IPS-NIHi11 (cell line): ENCODE results near the gene ZGPAT.

Experiments
- DNase-seq: peaks from one replicate; pipeline ENCODE4 v3.0.0; 2012; ENCODE audit warnings: mixed read lengths, low spot score

Gene ZGPAT

DNA sequence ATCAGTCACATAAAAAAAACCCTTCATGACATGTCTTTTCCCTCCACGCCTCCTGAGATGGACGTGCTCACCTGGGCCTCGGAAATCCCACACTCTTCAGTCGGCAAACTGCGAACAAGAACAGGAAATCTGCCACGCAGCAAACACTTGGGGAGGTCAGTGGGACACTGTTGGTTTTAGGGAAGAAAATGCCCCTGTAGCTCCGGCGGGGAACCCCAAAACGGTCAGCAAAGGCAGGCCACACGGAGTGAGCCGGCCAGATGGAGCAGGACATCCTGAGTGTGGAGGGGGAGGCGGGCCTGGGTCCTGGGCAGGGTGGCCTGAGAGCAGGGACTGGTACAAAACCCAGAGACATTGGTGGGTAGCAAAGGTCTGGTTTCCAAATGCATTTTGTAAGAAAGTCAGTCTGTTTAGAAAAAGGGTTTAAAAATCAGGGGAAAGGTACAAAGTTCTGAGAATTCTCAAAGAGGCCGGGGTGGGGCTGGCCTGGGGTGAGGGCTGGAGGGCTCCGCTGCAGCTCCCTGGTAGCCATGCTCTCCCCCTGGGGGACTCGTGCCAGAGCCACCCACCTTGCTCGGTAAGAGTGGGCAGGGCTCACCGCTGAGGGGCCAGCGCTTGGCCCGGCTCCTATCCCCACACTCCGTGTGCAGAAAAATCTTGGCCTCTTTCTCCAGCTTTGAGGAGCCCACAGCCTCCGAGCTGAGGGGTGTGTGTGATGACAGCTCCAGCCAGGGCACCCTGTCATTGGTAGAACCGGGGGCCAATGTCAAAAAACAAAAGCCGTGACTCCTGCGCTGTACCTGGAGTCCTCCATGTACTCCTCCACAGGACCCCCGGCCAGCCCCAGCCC lies 37.0 kb downstream of the ZGPAT start:
- no peak for DNase-seq

DNA sequence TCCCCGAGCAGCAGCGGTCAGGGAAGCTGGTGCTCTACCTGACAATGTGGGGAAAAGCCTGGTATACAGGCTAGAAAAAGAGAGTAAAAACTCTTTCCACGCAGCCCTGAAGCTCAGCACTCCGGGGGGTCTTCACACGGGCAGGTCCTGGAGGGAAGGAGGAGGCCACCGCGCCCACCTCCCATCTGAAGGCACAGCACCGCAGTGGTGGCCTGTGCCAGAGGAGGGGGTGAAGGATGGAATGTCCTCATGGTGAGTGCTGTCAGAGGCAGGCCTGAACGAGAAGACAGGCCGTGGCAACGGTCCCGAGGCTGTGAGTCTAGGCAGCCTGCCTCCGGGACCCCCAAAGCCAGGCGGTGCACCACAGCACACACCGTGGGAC lies 37.6 kb downstream of the ZGPAT start:
- no peak for DNase-seq

DNA sequence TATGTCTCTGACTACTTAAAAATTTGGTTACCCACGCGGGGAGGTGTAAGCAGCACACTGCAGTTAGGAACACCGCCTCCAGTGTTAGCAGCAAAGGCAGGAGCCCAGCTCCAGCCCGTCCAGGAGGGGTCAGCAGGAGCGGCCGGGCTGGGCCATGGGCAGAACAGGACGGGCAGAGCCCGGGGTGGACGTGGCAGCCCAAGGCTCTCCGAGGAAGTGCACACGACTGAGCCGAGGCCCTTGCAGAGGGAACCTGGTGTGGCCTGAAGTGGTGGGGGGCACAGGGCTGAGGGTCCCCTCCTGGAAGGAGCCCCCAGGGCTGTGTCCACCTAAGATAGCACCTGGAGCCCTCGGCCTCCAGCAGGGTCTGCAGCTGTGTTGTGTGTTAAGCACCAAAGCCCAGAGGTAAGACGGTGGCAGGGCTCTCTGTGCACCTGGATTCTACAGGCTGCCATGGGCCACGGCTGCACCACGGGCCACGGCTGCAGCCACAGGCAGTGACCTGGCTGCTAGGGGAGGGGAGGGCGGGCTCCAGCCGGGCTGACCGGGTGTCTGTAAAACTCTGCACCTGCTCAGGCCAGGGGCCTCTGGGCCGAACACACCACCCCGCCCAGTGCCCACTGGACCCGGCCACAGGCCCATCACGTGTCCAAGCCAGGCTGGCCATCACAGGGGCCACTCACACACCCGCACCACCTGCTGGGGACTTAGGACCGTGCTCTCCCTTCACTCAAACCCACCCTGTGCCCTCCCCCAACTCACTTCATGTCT lies 38.3 kb downstream of the ZGPAT start:
- DNase-seq, result no peak

DNA sequence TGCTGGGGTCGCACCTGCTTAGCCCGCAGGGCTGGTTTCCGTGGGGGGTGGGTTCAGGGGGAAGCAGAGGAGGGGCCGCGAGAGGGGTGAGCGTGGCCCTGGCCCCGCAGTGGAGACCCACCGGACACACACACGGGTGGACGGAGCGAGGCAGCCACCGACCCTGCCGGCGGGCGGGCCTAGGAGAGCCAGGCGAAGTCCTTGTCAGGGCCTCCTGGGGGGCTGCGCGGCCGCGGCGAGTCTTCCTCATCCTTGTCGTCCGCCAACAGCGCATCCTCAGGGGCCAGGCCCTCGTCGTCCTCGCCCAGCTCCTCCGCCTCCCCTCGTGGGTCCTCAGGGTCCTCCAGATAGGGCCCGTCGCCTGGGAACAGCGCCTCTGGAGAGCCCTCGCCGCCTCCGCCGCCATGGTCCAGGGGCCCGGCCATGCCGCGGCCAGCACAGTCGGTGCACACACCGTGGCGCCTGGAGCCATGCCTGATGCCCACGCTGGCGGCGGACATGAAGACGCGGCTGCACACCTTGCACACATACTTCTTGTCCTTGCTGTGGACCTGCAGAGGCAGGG lies 39.0 kb downstream of the ZGPAT start:
- DNase-seq, result no peak

DNA sequence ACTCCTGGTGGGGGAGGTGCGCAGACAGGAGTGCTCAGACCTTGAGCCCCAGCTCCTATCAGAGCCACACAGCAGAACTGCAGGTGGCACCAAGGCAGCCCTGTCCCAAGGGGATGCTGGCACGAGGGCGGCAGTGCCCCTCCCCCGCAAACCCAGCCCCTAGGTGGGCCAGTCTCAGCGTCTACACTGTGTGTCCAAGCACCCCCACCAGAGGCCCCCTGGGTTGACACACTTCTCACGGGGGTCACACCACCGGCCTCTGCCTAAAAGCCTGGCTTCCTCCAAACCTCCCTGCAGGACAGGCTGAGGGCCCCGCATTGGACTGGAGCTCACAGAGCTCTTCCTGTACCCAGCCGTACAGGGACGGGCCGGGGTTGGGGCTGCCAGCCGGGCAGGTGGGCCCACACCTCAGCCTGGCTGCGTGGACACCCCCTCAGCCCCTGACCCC lies 39.8 kb downstream of the ZGPAT start:
- no peak for DNase-seq

DNA sequence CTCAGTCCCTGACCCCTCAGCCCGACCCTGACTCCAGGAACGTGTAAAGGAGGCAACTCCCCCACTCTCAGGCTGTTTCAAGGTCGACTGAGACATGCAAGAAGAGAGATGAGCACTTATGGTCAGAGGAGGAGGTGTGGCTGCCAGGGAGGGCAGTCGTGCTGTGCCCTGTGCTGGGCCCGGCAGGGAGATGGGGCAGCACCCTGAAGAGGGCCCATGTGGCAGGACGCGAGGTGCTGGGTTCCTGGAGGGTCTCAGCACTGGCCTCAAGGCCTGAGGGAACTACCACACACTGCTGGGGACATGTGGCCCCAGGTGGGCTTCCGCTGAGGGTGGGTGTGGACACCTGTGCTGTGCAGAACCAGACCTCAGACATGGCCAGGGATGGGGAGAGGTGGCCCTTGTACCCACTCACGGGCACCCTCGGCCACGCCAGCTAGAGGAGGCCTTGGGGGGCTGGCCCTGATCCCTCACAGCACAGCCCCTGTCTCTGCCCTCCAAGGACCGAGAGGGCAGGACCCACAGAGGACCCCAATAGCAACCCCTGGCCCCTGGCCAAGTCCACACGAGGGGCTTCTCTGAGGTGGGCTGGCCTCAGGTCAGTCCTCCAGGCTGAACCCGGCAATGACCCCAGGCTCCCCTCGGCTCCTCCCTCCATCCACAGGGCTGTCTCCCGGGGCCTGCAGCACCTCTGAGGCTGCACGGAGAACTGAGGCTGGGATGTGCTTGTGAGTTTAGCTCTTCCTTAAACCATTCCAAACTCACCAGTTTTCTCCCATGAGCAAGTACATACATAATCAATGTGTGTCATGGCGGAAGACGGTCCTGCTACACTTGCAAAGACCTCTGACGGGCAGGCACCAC lies 40.5 kb downstream of the ZGPAT start:
- no peak for DNase-seq

DNA sequence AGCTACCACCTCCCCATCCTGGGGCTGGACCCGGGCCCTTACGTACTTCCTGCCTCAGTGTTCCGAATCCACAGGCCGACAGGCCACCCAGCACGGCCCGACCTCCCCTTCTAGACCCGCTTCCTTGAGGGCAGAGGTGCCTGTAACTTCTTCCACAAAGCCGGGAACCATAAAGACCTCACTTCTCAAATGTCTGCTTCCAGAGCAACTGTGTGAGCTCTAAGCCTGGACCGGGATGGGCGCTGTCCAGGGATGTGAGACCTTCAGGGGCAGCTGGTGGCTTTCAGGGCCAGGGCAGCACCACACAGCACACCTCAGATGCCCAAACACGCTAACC lies 41.1 kb downstream of the ZGPAT start:
- no peak for DNase-seq

DNA sequence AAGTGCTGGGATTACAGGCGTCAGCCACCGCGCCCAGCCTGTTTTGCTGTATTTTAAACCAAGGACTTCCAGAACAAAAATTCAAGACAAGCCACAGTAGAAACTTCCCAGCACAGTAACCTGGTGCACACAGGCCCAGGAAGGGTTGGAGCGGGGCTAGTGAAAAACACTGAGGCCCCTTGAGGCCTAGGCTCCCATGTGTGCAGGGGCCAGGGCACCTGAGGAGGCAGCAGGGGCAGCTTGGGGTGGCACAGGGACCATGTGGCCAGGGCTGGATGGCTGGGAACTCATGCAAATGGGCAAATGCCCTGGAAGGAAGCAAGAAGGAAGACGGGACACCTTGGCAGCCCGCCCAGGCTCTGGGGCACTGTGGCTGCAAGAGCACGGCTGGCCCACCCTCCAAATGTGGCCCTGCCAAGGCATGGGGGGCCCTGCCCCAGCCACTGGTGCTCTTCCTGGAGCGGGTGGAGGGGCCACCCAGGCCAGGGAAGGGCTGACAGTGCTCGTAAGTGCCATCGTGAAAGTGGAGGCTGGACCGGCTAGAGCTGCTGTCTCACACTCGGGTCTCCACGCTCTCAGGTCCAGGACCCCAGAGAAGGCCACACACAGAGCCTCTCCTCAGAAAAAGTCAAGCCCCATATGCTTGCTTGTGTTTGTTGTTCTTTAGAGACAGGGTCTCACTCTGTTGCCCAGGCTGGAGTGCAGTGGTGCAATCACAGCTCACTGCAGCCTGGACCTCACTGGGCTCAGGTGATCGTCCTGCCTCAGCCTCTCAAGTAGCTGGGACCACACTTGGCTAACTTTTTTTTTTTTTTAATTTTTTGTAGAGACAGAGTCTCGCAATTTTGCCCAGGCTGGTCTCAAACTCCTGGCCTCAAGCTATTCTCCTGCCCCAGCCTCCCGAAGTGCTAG lies 42.0 kb downstream of the ZGPAT start:
- no peak for DNase-seq

DNA sequence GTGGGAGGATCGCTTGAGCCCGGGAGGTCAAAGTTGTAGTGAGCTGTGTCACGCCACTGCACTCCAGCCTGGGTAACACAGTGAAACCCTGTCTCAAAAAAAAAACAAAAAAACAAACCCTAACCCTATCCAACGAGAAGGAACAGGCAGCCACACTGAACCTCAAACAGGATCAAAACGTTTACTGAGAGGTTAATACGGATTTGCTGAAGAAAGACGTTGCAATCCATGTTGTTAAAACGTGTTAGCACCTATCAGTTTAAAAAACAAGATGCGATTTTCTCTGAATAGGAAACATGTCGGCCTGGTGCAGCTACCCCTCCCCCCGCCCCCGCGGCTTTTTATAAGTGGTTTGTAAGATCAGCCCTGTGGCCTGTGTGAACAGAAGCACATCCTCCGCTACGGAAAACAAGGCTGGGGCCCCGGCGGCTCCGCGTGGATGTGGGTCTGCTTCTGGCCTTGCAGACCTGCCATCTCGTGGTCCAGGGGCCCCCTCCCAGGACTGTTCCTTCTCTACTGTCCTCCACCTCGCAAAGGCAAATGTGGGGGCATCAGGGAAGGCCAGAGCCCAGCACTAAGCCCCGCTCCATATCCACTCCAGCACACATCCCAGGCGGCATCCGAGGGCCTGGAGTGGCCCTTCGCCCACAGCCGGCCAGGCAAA lies 43.1 kb downstream of the ZGPAT start:
- DNase-seq, result no peak

DNA sequence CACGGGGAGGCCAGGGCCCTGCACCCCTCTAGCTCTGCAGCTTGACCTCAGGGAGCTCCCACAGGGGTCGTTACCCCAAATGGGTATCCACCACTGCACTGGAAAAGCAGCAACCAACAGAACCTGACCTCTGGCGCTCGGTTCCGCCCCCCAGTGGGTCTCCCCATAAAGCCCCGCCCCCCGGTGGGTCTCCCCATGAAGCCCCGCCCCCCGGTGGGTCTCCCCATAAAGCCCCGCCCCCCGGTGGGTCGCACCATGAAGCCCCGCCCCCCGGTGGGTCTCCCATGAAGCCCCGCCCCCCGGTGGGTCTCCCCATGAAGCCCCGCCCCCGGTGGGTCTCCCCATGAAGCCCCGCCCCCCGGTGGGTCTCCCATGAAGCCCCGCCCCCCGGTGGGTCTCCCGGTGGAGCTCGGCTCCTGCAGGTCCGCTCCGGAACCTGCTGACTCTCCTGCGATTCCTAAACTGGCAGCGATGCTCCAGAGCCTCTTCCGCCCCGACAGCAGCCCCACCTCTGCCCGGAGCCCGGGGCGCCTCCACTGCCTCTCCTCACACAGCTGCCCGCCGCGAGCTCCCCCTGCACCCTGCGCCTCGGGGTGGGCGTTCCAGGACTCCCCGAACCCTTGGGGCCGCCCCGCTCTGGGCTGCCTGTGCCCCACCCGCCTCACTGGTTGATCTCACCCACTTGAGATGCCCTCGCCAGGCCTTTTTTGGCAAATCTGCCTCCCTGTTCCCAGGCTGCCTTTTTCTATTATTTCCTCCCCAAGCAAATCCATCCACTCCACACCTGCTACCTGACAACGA lies 43.8 kb downstream of the ZGPAT start:
- peak; percentile 24 for DNase-seq

DNA sequence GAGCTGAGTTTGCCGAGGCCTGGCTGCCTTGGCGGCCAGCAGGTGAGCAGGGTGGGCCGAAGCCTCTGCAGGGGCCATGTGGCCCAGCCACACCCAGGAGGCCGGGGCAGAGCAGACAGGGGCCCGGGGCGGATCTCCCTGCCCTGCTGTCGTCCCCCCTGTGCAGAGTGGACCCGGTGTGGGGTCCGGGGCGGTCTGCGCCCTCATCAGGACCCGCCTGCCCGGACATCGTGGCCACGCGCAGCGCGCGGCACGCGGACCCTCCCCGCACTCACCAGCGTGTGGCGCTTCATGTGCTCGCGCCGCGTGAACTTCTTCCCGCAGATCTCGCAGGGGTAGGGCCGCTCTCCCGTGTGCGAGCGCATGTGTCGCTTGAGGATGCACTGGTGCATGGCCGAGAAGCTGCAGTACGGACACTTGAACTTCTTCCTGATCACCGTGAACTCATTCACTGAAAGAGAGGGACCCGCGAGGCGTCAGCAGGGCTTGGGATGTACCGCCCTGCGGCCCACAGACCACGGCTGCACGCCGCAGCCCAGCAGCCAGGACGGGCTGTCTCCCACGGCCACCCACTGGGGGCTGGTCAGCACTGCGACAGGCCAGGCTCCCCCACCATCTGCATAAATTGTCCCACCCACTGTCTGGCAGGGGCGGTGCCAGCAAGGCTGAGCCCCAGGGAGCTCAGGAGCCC lies 44.7 kb downstream of the ZGPAT start:
- peak; percentile 80 for DNase-seq

DNA sequence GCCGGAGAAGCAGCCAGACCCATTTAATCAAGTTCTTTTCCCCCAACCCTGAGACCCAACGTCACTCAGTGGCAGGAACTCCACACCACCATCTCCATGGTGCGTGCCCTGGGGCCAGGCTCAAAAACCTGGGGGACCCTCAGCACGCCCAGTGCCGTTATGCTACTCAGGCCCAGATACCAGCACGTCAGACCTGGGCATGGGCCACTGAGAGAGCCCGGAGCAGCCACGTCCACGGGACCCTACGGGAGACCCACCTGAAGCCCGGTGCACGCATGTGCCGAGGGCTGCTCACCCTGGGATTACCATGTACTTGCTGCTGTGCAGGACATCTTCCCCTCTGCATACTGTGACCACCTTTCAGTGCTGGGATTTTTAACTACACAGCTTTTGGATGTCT lies 45.5 kb downstream of the ZGPAT start:
- no peak for DNase-seq

DNA sequence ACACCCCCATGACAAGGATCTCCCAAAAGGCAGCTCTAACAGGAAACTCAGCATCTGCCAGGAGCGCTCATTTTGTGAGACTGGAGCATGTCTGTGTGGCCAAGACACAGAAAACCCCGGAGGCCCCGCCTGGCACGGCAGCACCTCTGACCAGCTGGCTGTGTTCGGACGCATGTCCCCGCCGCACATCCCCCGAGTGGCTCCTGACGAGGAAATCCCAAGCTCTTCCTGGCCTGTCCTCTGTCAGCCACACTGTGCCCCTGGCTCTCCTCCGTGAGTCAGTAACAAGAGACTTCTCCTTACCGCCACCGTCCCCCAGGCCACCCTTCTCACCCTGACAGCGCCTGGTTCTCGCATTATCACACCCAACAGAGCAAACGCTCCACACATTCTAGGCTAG lies 46.2 kb downstream of the ZGPAT start:
- DNase-seq, result no peak

DNA sequence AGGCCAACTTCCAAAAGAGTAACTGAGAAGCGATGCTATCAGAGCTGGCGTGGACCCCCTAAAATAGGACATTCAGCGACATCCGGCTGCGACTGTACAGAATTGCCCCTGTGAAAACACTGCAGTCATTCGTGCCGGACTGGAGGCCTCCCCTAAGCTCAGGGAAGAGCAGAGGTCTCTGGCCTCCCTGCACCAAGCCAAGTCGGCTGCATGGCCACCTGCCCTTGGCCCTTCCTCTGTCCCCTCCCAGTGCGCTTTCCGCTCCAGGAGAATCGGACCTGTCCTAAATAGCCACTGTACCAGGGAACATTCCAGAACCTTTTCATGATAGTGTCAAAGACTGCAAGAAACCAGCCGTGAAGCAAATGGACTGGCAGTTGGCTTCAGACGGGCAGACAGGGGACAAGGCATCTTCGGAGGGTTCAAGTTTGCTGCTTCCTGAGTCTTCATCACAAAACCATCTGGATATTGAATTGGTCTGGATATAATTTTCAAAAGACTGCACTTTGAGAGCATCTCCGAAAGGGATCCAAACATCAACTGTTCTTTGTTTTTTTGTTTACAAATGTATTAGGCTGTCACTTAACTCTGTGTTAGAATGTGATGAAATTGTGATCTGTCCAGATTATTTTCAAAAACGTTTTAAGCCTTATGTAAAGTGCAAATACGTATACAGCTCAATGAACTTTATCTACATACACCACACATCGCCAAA lies 48.3 kb downstream of the ZGPAT start:
- DNase-seq, result no peak

DNA sequence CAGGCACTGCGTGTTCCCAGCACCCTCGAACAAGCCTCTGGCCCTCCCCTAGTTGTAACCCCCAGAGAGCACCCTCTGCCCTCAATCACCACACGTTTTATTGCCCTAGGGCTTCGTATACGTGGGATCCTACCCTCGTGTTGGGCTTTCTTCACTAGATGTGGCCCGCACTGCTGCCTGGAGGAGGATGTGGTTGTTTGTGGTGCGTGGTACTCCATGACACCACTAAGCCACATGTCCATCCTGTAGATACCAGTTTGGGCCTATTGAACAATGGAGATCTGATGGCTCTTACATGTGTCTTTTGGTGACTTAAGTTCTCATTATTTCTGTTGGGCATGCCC lies 48.8 kb downstream of the ZGPAT start:
- DNase-seq, result no peak

DNA sequence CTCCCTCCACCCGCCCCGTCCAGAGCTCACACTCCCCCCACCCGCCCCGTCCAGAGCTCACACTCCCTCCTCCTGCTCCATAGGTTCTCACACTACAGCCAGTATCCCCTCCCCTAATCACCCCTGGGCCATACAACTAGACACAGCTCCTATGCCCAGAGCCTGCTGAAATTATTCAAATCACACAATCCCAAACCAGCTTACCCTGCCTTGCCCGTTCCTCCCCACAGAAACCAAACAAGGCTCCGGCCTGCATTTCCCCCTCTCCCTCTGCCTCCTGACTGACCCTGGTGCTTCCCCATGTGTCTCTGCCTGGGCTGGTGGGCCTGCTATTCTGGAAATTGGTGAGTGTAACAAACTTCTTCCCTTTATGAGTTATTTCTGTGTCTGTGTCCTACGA lies 50.3 kb downstream of the ZGPAT start:
- DNase-seq, result no peak

DNA sequence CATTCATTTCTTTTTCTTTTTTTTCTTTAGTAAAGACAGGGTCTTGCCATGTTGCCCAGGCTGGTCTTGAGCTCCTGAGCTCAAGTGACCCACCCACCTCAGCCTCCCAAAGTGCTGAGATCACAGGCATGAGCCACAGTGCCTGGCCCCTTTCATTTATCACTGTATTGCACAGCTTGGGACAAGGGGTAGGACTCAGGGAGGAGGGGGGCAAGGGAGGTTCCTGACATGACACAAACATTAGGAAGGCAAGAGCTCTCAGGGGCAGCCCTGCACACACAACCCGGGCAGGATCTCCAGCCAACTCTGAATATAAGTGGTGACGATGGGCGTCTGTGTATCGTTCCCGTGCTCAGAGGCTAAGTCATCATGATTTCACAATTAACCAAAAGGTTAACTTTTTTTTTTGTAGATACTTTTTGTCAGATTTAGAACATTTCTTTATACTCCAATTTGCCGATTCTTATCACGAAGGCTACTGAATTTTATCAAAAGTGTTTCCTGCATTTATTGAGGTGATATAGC lies 51.6 kb downstream of the ZGPAT start:
- no peak for DNase-seq
